ENCODE results near the gene CRTAC1.
A peak's percentile ranks its signal among the peaks of the same experiment; 100 is the strongest.

CRTAC1 gene

GRCh38 chr10:97827702-97828291, 202.6 kb downstream of the CRTAC1 start:
- DNase-seq: no peak

GRCh38 chr10:97826892-97827291, 203.5 kb downstream of the CRTAC1 start:
- no peak for DNase-seq

GRCh38 chr10:97825020-97825760, 205.2 kb downstream of the CRTAC1 start:
- DNase-seq: no peak

- no peak for DNase-seq
Measured at GRCh38 chr10:97823734-97824133, 206.7 kb downstream of the CRTAC1 start.

GRCh38 chr10:97822261-97822687, 208.1 kb downstream of the CRTAC1 start:
- peak; percentile 13 to 55 for DNase-seq

- peak in 1 of 2 experiments; percentile 55 for DNase-seq
Measured at GRCh38 chr10:97821308-97822038, 208.9 kb downstream of the CRTAC1 start.

GRCh38 chr10:97820096-97820704, 210.2 kb downstream of the CRTAC1 start:
- DNase-seq: no peak

- no peak for DNase-seq
Measured at GRCh38 chr10:97818572-97818971, 211.8 kb downstream of the CRTAC1 start.

GRCh38 chr10:97816609-97817008, 213.8 kb downstream of the CRTAC1 start:
- no peak for DNase-seq
